ENCODE measurements around the gene SUN2.
"Not testable (repeated sequence)": the region's sequence is repeated elsewhere in the genome, so short reads cannot be mapped to it uniquely, and the experiment has no call there.

Gene SUN2, protein sequence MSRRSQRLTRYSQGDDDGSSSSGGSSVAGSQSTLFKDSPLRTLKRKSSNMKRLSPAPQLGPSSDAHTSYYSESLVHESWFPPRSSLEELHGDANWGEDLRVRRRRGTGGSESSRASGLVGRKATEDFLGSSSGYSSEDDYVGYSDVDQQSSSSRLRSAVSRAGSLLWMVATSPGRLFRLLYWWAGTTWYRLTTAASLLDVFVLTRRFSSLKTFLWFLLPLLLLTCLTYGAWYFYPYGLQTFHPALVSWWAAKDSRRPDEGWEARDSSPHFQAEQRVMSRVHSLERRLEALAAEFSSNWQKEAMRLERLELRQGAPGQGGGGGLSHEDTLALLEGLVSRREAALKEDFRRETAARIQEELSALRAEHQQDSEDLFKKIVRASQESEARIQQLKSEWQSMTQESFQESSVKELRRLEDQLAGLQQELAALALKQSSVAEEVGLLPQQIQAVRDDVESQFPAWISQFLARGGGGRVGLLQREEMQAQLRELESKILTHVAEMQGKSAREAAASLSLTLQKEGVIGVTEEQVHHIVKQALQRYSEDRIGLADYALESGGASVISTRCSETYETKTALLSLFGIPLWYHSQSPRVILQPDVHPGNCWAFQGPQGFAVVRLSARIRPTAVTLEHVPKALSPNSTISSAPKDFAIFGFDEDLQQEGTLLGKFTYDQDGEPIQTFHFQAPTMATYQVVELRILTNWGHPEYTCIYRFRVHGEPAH

DNA sequence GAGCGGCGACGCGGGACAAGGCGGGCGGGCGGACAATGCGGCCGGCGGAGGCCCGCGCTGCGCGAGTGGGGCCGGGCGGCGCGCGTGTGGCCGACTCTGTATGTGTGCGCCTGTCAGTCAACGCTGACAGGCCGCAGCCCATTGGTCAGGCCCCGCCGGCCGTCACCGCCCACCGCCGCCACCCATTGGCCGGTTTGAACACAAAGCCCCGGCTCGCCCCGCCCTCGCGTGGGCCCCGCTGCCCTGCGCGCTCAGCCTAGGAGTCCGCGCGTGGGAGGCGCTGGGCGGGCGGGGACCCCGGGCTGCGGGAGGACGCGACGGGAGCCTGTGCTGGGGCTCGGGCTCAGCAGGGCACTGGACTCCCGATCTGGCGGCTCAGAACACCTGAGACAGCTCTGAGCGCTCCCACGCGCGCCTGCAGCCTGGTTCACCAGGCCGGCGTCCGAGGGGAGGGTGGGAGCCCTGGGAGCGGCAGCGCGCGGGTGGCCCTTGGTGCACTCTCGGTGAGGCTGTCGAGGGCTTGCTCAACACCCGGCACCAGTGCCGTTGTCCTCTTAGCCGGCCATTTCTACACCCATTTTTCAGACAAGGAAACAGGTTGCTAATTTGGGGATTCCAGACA is at the start of gene SUN2:
Gene SUN2, minus strand, starts transcription at position 88 of the 622 bp plus-strand sequence. CDS start 3,370 bp downstream, outside the sequence.
- no peak for FAIRE-seq

DNA sequence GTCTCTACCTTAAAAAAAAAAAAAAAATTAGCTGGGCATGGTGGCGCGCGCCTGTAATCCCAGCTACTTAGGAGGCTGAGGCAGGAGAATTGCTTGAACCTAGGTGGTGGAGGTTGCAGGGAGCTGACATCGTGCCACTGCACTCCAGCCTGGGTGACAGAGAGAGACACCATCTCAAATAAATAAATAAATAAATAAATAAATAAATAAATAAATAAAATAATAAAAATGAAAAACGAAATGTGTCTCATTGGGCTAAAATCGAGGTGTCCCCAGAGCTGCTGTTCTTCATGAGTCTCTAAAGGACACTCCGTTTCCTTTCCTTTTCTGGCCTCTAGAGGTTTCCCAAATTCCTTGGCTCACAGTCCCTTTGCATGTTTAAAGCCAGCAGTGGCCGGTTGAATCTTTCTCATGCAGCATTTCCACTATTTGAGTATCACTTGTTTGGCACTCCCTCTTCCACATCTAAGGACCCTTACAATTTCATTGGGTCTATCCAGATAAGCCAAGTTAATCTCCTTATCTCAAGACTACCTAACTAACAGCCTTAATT is 49.3 kb upstream of the SUN2 start:
- not testable (repeated sequence) for FAIRE-seq

DNA sequence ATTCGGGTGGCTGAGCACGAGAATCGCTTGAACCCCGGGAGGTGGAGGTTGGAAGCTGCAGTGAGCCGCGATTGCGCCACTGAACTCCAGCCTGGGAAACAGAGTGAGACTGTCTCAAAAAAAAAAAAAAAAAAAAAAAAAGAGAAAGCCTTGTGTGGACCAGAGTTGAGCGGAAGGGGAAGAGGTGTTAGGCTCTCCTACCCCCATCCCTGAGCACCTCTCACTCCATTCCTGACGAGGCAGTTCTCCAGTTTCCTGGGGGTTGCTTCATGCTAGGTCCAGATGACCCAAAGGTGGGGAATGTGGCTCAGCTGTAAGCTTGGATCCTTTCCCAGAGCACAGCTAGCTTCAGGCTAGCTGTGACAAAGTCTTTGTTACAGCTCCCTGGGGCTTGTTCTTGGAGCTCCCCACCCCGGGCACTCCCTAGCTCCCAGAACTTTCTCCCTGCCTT is 46.9 kb upstream of the SUN2 start:
- FAIRE-seq = no peak

DNA sequence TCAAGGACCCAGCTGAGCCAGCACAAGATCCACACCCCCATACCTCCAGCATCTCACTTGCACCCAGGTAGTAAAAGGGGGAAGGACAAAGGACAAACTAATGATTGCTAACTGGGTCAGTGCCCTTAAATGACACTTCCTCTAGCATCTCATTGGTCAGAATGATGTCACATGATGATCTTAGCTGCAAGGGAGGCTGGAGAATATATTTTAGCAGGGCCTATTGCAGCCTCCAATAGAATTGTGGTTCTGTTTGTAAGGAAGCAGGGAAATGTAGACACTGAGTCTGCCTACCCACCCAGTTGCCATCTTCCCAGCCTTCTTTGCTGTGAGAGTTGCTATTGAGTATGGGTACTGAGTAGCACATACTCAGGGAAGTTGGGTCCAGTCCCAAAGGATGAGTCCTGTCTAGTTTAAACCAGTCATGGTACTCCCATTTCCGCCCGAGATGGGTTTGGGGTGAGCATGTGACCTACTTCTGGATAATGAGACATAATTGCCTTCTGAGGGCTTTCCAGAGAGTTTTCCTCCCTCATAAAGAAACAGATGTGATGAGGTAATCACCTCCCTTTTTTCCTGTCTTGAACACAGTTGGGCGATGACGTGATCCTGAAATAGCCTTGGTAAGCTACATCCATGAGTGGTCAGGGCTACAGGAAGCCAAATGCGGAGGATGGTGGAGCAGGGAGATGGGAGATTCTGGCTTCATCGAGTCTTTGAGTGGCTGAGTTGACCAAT is 43.6 kb upstream of the SUN2 start:
- no peak for FAIRE-seq

DNA sequence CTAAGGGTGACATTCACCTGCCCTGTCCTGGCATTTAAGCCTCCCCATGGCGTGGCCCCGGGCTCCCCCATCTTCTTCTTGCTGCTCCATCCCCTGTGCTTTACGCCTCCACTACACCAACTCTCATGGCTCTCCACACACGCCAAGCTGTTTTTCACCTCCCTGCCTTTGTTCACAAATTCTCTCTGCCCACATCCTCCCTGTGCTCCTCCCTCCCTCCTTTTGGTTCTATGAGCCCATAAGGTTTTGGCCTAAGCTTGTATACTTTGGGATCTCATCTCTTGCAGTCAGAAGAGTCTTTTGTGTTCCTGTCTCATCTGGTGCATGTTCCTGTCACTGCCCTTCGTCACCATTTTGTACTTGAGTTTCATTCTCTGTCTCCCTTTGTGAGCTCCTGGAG is 42.7 kb upstream of the SUN2 start:
- FAIRE-seq = no peak

DNA sequence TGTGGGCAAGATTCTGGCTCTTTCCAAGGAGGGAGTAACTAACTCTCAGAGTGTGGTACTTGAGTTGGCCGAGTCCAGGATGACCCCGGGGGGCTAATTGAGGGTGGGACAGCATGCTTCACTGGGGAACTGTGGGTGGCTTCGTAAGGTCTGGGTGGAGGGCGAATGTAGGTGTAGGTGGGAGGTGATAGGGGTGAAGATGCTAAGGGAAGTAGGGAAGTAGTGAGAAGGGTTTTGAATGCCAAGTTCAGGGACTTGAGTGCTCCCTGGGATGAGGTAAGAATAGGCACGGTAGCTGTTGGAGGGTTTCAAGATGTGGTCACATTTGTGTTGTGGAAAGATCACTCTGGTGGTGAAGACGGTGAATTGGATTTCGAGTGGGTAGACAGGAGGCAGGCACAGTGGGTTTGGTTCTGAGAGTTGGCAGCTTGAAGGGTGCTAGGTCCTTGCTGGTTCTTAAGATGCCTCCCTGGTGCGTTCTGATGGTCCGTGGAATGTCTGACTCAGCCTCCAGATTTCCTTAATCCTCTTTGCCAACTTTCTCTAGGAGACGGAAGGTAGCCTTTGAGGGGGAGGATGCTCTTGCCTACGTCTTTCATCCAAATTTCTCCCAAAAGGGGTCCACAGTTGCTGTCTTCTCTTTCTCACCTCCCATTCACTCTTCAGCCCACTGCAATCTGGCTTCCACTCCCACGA is 40.6 kb upstream of the SUN2 start:
- no peak for FAIRE-seq

DNA sequence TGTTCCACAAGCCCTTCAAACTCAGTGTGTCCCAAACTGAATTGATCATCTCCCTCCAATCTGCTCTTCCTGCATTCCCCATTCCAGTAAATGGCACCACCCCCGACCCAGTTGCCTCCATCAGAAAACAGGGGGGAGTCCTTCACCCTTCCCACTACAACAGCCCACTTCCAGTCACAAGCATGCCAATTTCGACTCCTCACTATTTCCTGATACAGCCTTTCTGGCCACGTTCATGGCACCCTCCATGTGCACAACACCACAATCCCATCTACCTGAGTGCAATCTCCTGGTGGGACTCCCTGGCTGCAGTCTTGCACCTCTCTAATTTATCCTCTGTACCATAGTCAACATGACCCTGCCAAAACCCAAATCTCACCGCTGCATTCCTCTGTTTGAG is 39.8 kb upstream of the SUN2 start:
- no peak for FAIRE-seq

DNA sequence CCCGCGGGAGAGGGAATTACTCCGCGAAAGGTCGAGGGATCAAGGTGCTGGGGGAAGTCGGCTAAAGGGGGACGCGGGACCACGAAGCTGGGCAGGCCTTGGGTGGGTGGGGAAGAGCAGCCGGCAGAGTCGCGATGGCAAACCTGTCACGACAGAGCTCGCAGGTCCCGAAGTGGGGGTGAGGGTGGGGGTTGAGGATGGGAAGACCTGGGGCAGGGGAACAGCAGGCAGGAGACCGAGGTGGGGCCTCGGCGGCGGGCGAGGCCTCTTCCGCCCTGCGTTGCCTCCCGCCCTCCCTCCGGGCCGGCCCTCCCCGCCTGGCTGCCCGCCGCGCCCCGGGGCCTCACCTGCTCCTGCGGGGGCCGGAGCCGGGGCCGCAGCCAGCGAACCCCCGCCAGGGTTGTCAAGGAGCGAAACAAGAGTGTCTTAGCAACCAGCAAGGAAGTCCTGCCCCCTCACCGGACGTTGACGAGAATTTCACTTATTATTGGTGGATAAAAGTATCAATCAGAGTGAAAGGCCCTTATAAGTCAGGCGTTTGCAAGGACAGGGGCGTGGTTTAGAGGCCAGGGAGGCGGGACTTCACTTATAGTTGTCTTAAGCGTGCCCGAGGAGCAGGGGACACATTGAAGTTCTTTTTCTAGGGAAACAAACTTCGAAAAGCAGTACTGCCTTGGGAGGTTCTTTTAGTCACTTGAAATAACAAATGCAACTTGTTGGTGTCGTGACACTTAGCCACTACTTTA is 38.1 kb upstream of the SUN2 start, which contains the start of gene DNAL4:
Gene DNAL4, minus strand, starts transcription at position 423 of the 746 bp plus-strand sequence. CDS start 11,412 bp downstream, outside the sequence.
- peak; percentile 98 for FAIRE-seq

DNA sequence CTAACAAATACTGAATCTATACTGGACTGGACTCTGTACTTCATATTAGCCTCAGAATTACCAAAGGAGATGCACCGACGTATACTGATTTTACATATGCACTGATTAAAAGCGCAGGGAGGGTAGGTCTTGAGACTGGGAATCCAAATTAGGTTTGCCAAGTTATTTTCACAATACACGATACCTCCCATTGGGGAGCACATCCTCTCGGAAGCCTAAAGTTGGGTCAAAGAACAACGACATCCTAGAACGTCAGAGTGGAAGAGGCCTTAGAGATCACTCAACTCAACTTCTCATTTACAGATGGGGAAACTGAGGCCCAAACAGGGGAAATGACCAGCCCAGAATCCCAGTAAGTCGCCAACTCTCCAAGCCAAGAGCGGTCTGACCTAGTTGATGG is 37.5 kb upstream of the SUN2 start:
- FAIRE-seq = no peak

DNA sequence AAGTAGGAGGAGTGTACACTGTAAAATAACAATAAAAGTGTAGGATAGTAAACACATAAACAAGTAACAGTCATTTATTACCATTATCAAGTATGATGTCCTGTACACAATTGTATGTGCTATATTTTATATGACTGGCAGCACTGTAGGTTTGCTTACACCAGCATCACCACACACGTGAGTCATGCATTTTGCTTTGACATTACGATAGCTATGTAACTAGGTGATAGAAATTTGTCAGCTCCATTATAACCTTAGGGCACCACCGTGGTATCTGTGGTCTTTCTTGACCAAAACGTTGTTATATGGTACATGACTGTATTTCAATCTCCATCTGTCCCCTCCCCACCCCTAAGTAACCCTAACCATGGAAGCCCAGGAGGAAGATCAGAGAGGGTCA is 37.0 kb upstream of the SUN2 start:
- FAIRE-seq = no peak

DNA sequence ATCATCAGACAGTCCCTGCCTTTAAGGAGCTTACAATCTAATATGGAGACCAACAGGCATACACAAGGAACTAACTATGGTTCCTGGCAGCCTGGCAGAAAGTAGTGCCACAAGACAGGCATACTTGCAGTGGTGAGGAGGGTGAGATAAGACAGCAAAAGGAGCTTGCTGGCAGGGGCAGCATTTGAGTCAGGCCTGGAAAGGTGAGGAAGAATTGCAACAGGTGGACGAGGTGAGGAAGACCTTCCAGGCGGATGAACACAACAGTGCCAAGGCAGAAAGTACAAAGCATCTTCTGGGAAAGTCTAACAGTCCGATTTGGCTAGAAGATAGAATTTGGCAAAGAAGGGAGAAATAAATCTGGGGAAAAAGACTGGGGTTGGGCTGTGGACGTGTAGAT is 33.8 kb upstream of the SUN2 start:
- FAIRE-seq = no peak

DNA sequence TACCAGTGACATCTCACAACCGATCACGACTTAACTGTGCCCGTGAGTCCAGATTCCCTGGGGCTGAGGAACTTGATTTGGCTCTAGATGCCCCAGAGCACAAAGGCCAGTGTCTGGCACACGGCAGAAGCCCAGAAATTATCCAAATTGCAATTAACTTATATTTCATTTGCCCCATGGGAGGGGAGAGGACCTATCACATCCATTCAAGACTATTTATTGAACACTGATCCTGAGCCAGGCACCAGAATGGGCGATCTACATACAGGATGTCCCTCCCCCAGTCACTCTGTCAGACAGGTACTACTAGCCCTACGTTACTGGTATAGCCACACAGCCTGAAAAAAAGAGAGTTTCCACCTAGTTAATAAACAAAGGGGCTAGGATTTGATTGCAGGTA is 33.0 kb upstream of the SUN2 start:
- no peak for FAIRE-seq

DNA sequence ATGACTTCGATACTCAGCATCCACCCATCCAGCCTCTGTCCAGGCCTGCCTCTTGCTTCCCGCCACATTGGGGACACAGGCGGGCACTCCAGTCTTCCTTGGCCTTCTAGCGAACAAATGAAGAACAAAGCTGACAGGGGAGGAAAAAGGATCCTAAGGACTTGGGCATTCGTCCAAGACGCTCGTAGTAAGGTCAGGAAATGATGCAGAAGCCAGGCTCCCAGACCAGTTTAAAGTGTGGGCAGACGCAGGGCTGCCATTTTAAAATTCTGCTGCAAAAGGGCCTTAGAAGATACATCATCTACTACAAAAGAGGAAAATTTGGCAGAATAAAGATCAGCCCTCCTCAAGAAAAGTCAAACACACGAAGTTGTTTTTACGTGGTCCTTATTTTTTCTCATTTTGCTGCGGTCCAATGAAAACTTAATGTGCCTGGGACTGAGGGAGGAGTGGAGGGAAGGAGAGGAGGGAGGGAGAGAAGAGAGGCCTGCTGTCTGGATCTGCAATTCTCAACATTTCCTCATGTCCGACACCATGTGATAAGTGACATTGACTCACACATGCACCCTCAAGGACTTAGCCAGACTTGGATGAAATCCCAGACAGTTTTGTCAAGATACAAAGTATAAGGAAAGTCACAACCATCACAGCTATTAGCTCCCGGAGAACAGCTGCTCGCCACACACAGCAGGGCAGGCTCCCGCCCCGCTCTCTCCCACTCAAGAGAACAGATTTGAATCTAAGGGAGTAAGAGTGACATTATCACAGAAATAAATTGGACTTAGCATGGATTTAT is 32.4 kb upstream of the SUN2 start:
- no peak for FAIRE-seq

DNA sequence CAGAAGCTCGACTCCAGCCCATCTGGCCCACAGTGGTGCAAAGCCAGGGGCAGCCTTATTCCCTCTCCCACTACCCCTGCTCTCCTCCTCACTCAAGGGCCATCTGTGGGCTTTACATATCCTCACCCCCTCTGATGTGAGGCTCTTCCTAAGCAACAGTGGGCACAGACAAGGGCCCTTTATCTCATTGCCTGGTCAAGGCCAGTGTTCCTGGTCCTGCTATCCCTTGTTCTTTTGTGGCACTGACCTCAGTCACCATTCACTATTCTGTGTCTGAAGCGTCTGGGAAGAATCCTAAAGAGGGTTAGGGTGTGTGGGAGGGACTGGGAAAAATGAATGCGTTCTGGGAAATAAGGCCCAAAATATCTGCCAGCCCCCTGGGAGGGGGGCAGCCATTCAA is 30.8 kb upstream of the SUN2 start:
- no peak for FAIRE-seq

DNA sequence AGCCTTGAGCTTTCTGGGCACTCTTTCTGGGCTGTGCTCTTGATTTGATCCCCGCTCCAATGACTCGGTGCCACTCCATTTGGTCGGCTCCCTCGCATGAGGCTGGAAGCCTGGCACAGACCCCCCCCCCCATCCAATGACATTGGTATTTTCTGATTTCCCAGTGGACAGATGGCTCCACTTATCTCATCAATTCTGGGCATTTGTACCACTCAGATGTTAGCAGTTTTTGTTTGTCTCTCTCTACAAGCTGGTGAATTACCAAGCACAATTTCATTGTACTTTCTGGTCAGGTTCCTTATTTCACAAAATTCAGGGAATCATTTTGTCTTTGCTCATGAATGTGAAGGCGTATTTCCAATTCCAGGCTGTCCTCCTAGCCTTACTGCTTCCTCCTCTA is 29.1 kb upstream of the SUN2 start:
- no peak for FAIRE-seq

DNA sequence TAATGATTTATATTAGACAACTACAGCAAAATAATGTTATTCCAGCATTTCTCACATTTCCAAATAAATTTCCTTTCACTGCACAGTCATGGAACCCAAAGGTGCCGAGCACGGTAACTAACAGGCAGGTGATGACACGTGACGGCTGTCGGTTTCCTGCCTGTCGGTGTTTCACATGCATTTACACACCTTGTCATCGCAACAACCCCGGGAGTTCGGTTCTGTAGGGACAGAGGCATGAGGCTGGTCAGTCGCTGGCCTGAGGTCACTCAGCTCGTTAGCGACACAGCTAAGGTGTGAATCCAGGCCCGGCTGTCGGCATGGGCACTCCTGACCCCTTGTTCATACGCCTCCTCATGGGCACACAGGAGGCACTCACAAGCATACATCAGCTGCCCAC is 28.2 kb upstream of the SUN2 start:
- FAIRE-seq = no peak

DNA sequence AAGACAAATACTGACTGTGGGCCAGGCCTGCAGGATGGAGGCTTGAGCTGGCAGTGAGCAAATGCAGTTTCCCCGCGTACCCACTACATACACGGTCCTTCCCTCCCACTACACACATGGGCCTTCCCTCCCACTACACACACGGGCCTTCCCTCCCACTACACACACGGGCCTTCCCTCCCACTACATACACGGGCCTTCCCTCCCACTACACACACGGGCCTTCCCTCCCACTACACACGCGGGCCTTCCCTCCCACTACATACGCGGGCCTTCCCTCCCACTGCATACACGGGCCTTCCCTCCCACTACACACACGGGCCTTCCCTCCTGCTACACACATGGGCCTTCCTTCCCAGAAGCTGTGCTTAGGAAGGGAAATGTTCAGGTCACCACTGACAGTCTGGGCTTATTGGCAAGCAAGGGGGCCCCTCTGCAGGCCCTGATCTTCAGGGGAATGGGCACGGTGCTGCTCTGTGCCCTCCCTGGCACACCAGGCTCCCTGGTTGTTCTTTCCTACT is 27.4 kb upstream of the SUN2 start:
- FAIRE-seq = no peak

DNA sequence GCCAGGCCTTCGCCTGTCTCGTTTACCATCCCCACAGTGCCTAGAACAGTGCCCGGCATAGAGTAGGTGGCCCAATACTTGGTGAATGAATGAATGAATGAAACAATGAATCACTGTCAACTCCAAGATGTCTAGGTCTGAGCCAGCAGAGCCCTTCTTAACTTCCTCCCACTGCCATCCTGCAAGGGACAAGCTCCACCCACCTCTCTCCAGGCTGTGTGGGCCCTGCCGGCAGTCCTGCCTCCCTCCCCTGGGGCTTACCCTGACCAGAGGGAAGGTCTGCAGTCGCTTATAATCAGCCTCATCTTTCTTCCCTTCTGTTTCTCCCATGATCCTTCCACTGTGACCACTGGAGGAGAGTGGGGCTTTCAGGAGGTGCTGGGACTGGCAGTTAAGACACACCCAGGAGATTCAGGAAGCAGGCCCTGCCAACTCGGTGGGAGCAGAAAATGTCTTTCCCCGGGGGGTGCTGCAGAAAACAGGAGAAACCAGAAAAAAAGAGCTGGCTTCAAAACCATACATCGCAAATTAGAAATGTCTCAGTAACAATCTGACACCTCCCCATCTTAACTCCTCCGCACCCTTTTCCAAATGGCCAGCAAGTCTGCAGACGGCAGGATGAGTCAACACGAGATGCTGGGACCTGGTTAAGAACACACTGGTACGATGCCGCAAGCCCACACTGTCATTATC is 26.8 kb upstream of the SUN2 start:
- no peak for FAIRE-seq

DNA sequence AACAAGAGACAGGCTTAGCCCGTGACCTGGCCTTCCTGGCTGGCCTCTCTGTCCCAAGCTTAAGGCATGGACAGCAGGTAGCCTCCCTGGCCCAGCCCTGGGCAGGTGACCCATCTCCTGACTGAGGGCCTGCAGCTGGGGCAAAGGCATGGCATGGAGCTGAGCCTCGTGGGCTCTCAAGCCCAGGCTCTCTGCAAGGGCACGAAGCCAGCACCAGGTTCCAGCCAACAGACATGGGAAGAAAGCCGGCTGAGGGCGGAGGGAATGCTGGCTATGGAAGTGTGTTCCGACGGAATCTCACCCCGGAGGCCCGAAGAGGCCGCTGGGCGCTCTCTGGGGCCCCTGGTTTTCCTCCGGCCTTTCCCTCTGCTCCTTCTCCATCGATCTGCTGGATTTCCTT is 25.2 kb upstream of the SUN2 start:
- no peak for FAIRE-seq
